ENCODE data around the gene RERE.
A peak's percentile ranks its signal among the peaks of the same experiment; 100 is the strongest.

RERE gene

GRCh38 chr1:8584316-8584715, 233.1 kb downstream of the RERE start:
- Histone ChIP-seq H3K9ac (ENCODE audit: low read depth, low read length, poor library complexity) (no peak overlapping the region), H3K14ac (ENCODE audit: low read length) (no peak overlapping the region), H3K23ac (ENCODE audit: low read depth, low read length, poor library complexity) (no peak overlapping the region), H3K18ac (ENCODE audit: low read length) (no peak overlapping the region), H3K4ac (ENCODE audit: low read length) (no peak overlapping the region), H2BK120ac (ENCODE audit: low read depth, low read length) (no peak overlapping the region), H3K27ac (replicated peaks; ENCODE audit: low read length) (no peak overlapping the region), H2BK12ac (ENCODE audit: low read length) (no peak overlapping the region), H2AFZ (ENCODE audit: low read length) (no peak overlapping the region), H3K4me3 (ENCODE audit: low read length in 2 of 2) (no peak overlapping the region), H2AK5ac (ENCODE audit: low read depth, low read length) (no peak overlapping the region), H2BK15ac (ENCODE audit: low read length) (no peak overlapping the region), H3K27me3 (ENCODE audit: control insufficient read depth in 3 of 3, insufficient read depth in 3 of 3, low read depth in 1 of 3, low read length in 3 of 3) (no peaks in the 10 kb centered on the region), H3K9me3 (replicated peaks in 1 of 2; ENCODE audit: control insufficient read depth in 2 of 2, insufficient read depth in 1 of 2, low read depth in 1 of 2, low read length in 2 of 2) (no peaks in the 10 kb centered on the region), H3K4me1 (ENCODE audit: control insufficient read depth in 2 of 2, insufficient read depth in 1 of 2, low read depth in 1 of 2, low read length in 2 of 2) (peaks cover 2 to 7% of the 10 kb centered on the region in 2 donors), H4K91ac (ENCODE audit: low read depth, low read length, poor library complexity) (no peak overlapping the region), H3K4me2 (ENCODE audit: insufficient read depth, low read length, poor library complexity, severe bottlenecking) (no peak overlapping the region), H4K8ac (ENCODE audit: low read depth, low read length) (no peak overlapping the region), H3K36me3 (replicated peaks in 1 of 2; ENCODE audit: control insufficient read depth in 2 of 2, insufficient read depth in 2 of 2, low read length in 2 of 2) (peaks cover 0 to 9% of the 10 kb centered on the region in 2 donors), H3K79me1 (ENCODE audit: low read depth, low read length) (peaks cover 6% of the 10 kb centered on the region), H2BK5ac (ENCODE audit: low read length) (no peak overlapping the region)
- no CpG with 5 or more reads among the region's 3 CpGs for WGBS, 2 donors (ENCODE audit: extremely low coverage in 2 of 2, insufficient read length in 2 of 2, insufficient replicate concordance in 1 of 2)
- no peak for DNase-seq (ENCODE audit: low spot score)

- Histone ChIP-seq H3K27me3 (ENCODE audit: control insufficient read depth in 3 of 3, insufficient read depth in 3 of 3, low read depth in 1 of 3, low read length in 3 of 3) (no peaks in the 10 kb centered on the region), H3K14ac (ENCODE audit: low read length) (no peak overlapping the region), H3K9ac (ENCODE audit: low read depth, low read length, poor library complexity) (no peak overlapping the region), H3K27ac (replicated peaks; ENCODE audit: low read length) (no peak overlapping the region), H2AK5ac (ENCODE audit: low read depth, low read length) (no peak overlapping the region), H3K79me1 (ENCODE audit: low read depth, low read length) (peaks cover 6% of the 10 kb centered on the region), H3K9me3 (replicated peaks in 1 of 2; ENCODE audit: control insufficient read depth in 2 of 2, insufficient read depth in 1 of 2, low read depth in 1 of 2, low read length in 2 of 2) (no peaks in the 10 kb centered on the region), H3K4me1 (ENCODE audit: control insufficient read depth in 2 of 2, insufficient read depth in 1 of 2, low read depth in 1 of 2, low read length in 2 of 2) (peaks cover 8 to 14% of the 10 kb centered on the region in 2 donors), H3K18ac (ENCODE audit: low read length) (no peak overlapping the region), H3K4me3 (ENCODE audit: low read length in 2 of 2) (no peak overlapping the region), H4K91ac (ENCODE audit: low read depth, low read length, poor library complexity) (no peak overlapping the region), H2BK12ac (ENCODE audit: low read length) (no peak overlapping the region), H3K36me3 (replicated peaks in 1 of 2; ENCODE audit: control insufficient read depth in 2 of 2, insufficient read depth in 2 of 2, low read length in 2 of 2) (peaks cover 0 to 9% of the 10 kb centered on the region in 2 donors), H3K23ac (ENCODE audit: low read depth, low read length, poor library complexity) (no peak overlapping the region), H4K8ac (ENCODE audit: low read depth, low read length) (no peak overlapping the region), H2BK15ac (ENCODE audit: low read length) (no peak overlapping the region), H2AFZ (ENCODE audit: low read length) (no peak overlapping the region), H3K4me2 (ENCODE audit: insufficient read depth, low read length, poor library complexity, severe bottlenecking) (no peak overlapping the region), H3K4ac (ENCODE audit: low read length) (no peak overlapping the region), H2BK5ac (ENCODE audit: low read length) (no peak overlapping the region), H2BK120ac (ENCODE audit: low read depth, low read length) (no peak overlapping the region)
- WGBS, 2 donors (ENCODE audit: extremely low coverage in 2 of 2, insufficient read length in 2 of 2, insufficient replicate concordance in 1 of 2), result no CpG with 5 or more reads among the region's 3 CpGs
- DNase-seq (ENCODE audit: low spot score), result no peak
Observed at GRCh38 chr1:8583031-8583430, 234.4 kb downstream of the RERE start.

DNA sequence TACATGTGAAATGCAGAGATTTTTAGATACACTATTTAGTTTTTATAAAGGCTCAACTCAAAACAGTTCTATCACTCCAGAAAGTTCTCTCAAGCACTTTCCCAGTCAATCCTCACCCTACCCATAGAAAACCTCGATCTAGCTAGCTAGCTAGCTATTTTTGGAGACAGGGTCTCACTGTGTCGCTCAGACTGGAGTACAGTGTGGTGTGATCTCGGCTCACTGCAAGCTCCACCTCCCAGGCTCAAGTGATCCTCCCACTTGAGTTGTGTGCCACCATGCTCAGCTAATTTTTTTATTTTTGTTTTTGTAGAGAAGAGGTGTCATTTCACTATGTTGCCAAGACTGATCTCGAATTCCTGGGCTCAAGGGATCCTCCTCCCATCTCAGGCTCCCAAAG, 236.9 kb downstream of the RERE start:
- H3K23ac ChIP-seq (ENCODE audit: low read depth, low read length, poor library complexity), result no peak overlapping the region
- no peak overlapping the region for H4K91ac ChIP-seq (ENCODE audit: low read depth, low read length, poor library complexity)
- no peak overlapping the region for H2BK120ac ChIP-seq (ENCODE audit: low read depth, low read length)
- no peak overlapping the region for H2BK5ac ChIP-seq (ENCODE audit: low read length)
- no peak for DNase-seq (ENCODE audit: low spot score)
- H3K14ac ChIP-seq (ENCODE audit: low read length), result no peak overlapping the region
- H3K4me3 ChIP-seq (ENCODE audit: low read length in 2 of 2), result no peak overlapping the region
- peaks cover 6 to 15% of the 10 kb centered on the region in 2 donors for H3K4me1 ChIP-seq (ENCODE audit: control insufficient read depth in 2 of 2, insufficient read depth in 1 of 2, low read depth in 1 of 2, low read length in 2 of 2)
- no peak overlapping the region for H4K8ac ChIP-seq (ENCODE audit: low read depth, low read length)
- no peak overlapping the region for H3K9ac ChIP-seq (ENCODE audit: low read depth, low read length, poor library complexity)
- H3K27me3 ChIP-seq (ENCODE audit: control insufficient read depth in 3 of 3, insufficient read depth in 3 of 3, low read depth in 1 of 3, low read length in 3 of 3), result no peaks in the 10 kb centered on the region
- H3K27ac ChIP-seq (replicated peaks; ENCODE audit: low read length), result no peak overlapping the region
- H2AK5ac ChIP-seq (ENCODE audit: low read depth, low read length), result no peak overlapping the region
- no peak overlapping the region for H2BK15ac ChIP-seq (ENCODE audit: low read length)
- WGBS, 2 donors (ENCODE audit: extremely low coverage in 2 of 2, insufficient read length in 2 of 2, insufficient replicate concordance in 1 of 2), result no CpG with 5 or more reads among the region's 4 CpGs
- H3K36me3 ChIP-seq (replicated peaks in 1 of 2; ENCODE audit: control insufficient read depth in 2 of 2, insufficient read depth in 2 of 2, low read length in 2 of 2), result peaks cover 0 to 15% of the 10 kb centered on the region in 2 donors
- no peak overlapping the region for H2BK12ac ChIP-seq (ENCODE audit: low read length)
- no peak overlapping the region for H3K18ac ChIP-seq (ENCODE audit: low read length)
- peaks cover 6% of the 10 kb centered on the region for H3K79me1 ChIP-seq (ENCODE audit: low read depth, low read length)
- H3K4me2 ChIP-seq (ENCODE audit: insufficient read depth, low read length, poor library complexity, severe bottlenecking), result peak overlapping the region; percentile 11
- no peak overlapping the region for H3K4ac ChIP-seq (ENCODE audit: low read length)
- H3K9me3 ChIP-seq (replicated peaks in 1 of 2; ENCODE audit: control insufficient read depth in 2 of 2, insufficient read depth in 1 of 2, low read depth in 1 of 2, low read length in 2 of 2), result no peaks in the 10 kb centered on the region
- no peak overlapping the region for H2AFZ ChIP-seq (ENCODE audit: low read length)

DNA sequence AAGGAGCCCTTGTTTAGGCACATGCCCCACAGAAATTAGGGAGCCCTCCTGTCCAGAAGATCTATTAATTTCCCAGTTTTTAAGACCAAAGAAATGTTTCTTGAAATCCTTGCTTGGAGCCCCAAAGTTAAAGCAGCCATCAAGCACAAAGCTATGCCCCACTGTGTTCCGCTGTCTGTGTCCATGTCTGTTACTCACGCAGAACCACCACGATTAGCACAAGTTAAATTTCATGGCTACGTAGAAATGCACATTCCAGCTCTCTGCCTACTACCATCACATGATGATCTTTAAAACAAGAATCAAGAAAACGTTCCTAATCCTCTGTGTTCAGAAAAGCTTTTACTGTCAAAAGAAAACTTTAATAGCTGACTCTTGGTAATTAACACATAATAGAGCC, 238.5 kb downstream of the RERE start:
- Histone ChIP-seq H2BK5ac (ENCODE audit: low read length) (no peak overlapping the region), H4K8ac (ENCODE audit: low read depth, low read length) (no peak overlapping the region), H2BK15ac (ENCODE audit: low read length) (no peak overlapping the region), H3K4me1 (ENCODE audit: control insufficient read depth in 2 of 2, insufficient read depth in 1 of 2, low read depth in 1 of 2, low read length in 2 of 2) (peaks cover 6 to 15% of the 10 kb centered on the region in 2 donors), H3K27me3 (ENCODE audit: control insufficient read depth in 3 of 3, insufficient read depth in 3 of 3, low read depth in 1 of 3, low read length in 3 of 3) (no peaks in the 10 kb centered on the region), H3K36me3 (replicated peaks in 1 of 2; ENCODE audit: control insufficient read depth in 2 of 2, insufficient read depth in 2 of 2, low read length in 2 of 2) (peaks cover 0 to 15% of the 10 kb centered on the region in 2 donors), H3K18ac (ENCODE audit: low read length) (no peak overlapping the region), H2AFZ (ENCODE audit: low read length) (no peak overlapping the region), H3K14ac (ENCODE audit: low read length) (no peak overlapping the region), H2AK5ac (ENCODE audit: low read depth, low read length) (no peak overlapping the region), H3K4me3 (ENCODE audit: low read length in 2 of 2) (no peak overlapping the region), H3K9ac (ENCODE audit: low read depth, low read length, poor library complexity) (no peak overlapping the region), H3K27ac (replicated peaks; ENCODE audit: low read length) (peak overlapping the region; percentile 47), H3K9me3 (replicated peaks in 1 of 2; ENCODE audit: control insufficient read depth in 2 of 2, insufficient read depth in 1 of 2, low read depth in 1 of 2, low read length in 2 of 2) (no peaks in the 10 kb centered on the region), H2BK120ac (ENCODE audit: low read depth, low read length) (no peak overlapping the region), H3K4me2 (ENCODE audit: insufficient read depth, low read length, poor library complexity, severe bottlenecking) (no peak overlapping the region), H2BK12ac (ENCODE audit: low read length) (no peak overlapping the region), H3K23ac (ENCODE audit: low read depth, low read length, poor library complexity) (no peak overlapping the region), H3K79me1 (ENCODE audit: low read depth, low read length) (peaks cover 3% of the 10 kb centered on the region), H3K4ac (ENCODE audit: low read length) (no peak overlapping the region), H4K91ac (ENCODE audit: low read depth, low read length, poor library complexity) (no peak overlapping the region)
- WGBS, 2 donors (ENCODE audit: extremely low coverage in 2 of 2, insufficient read length in 2 of 2, insufficient replicate concordance in 1 of 2), result no CpG with 5 or more reads among the region's 5 CpGs
- no peak for DNase-seq (ENCODE audit: low spot score)

Data from neuronal stem cell (in vitro differentiated cells).